Fibroblast of skin of left biceps (primary cell): Measurements from ENCODE around the gene PC.
"Not testable (repeated sequence)": the region's sequence is repeated elsewhere in the genome, so short reads cannot be mapped to it uniquely, and the experiment has no call there.

Source experiments
- DNase-seq, 2 experiments: peaks; one replicate each; pipeline ENCODE4 v3.0.0-alpha.2; 2013; ENCODE audit warnings: low read depth in 2 of 2

PC gene

DNA sequence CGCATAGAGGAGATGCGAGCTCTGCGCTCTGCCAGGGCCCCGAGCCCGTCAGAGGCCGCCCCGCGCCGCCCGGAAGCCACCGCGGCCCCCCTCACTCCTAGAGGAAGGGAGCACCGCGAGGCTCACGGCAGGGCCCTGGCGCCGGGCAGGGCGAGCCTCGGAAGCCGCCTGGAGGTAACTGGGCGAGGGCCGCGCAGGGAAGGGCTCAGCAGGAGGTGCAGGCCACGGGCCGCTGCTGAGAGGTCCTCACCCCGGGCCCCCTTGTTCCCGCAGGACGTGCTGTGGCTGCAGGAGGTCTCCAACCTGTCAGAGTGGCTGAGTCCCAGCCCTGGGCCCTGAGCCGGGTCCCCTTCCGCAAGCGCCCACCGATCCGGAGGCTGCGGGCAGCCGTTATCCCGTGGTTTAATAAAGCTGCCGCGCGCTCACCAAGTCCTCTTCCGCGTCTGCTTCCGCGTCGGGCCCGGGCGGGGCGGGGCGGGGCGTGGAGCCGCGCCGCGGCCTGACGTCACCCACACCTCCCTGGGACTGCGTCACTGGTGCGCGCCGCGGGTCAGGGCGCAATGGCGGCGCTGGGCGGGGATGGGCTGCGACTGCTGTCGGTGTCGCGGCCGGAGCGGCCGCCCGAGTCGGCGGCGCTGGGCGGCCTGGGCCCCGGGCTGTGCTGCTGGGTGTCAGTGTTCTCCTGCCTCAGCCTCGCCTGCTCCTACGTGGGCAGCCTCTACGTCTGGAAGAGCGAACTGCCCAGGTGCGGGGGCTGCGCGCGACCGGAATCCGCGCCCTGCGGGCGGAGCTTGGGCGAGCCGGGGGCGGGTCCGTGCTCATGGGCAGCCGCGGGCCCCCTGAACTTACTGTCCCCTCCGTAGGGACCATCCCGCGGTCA, 115.0 kb downstream of the PC start, which contains the start of gene RCE1:
TSS of gene RCE1 (plus strand) at position 546 of the 880 bp plus-strand sequence. CDS start at position 561, 15 bp downstream.
- DNase-seq: peak; percentile 65 to 70

DNA sequence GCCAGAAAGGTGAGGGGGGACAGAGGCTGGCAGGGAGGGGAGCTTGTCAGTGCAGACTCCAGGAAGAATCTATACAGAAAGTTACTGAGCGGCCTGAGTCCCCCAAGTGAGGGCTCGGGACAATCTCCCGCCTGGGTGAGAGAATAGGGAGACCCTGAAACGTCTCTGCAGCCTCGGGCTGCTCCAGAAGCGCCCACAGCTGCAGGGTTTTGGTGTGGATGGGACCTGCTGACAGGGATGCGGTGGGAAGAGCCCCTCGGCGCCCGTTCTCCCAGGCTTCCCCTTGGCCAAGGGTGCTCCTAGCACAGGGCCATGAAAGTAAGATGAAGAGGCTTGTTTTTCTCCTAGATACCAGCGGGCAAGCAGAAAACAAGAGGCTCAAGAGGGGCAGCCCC, 115.7 kb downstream of the PC start:
- DNase-seq: no peak

DNA sequence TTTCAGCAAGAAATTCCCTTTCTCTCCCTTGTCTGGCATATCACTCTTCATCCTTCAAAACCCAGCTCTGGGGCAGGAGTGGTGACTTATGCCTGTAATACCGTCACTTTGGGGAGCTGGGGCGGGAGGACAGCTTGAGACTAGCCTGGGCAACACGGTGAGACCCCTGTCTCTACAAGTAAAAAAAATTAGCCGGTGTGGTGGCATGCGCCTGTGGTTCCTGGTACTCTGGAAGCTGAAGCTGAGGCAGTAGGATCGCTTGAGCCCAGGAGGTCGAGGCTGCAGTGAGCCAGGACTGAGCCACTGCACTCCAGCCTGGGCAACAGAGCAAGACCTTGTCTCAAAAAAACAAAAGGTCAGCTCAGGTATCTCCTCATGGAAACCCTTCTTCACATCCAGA, 116.3 kb downstream of the PC start:
- no peak for DNase-seq

DNA sequence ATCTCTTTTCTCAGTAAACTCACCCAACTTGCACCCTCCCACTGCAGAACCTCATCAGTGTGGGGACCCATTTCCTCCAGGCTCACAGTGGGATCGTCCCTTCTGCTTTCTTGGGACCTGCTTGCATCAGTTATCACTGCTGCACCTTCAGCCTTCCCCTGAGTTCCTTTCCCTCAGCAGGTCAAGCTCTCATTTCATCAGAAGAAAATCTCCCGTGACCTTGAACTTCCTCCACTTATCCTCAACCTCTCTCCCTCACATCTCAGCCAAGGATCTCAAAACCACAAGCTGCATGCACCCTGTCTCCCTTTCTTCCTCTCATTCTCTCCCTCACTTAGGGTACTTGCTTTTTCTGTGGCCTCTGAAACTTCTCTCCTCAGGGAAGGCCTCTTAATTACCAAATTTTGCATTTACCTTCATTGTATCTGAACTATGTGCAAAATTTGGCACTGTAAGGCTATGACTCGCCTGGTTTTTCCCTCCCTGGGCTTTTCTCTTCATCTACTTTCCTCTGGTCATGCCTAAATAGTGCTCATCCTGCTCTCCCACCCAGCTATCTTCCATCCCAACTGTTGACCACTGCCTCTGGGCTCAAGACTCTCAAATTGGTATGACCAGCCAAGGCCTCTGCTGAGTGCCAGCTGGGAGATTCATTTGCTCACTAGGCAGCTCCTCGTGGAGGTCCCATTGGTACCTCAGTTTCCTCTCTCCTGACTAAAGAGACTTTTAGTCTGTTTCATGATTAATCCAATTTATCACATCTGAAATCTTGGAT, 117.7 kb downstream of the PC start:
- DNase-seq: no peak

DNA sequence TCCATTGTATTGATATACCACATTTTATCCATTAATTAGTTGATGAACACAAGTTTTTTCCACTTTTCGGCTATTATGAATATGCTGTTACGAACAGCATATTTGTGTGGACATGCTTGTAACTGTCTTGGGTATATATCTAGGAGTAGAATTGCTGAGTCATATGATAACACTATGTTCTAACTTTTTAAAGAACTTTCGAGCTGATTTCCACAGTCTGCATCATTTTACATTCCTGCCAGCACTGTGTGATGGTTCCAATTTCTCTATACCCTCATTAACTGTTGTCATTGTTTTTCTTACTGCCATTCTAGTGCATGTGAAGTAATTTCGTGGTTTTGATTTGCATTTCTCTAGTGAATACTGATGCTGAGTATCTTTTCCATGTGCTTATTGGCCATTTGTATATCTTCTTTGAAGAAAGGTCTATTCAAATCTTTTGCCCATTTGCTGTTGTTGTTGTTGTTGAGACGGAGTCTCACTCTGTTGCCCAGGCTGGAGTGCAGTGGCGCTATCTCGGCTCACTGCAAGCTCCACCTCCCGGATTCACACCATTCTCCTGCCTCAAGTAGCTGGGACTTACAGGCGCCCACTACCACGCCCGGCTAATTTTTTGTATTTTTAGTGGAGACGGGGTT, 122.3 kb downstream of the PC start:
- peak; percentile 26 to 28 for DNase-seq

DNA sequence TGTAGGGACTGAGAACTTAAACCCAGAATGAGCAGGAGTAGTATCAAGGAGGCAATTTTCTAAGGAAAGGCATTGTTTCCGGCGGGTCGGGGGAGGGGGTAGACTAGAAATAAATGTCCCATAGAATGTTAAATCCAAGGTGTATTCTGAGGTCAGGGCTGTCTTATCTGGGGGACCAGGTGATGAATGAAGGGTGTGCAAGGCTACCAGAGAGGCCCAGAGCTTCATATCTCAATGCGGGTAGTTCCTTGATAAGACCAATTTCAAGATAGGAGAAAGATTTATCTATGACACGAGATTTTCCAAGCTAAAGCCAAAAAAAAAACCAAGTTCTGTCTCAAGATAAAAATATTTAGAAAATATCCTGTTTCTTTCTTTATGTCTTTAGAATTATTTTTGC, 123.2 kb downstream of the PC start:
- DNase-seq: no peak

DNA sequence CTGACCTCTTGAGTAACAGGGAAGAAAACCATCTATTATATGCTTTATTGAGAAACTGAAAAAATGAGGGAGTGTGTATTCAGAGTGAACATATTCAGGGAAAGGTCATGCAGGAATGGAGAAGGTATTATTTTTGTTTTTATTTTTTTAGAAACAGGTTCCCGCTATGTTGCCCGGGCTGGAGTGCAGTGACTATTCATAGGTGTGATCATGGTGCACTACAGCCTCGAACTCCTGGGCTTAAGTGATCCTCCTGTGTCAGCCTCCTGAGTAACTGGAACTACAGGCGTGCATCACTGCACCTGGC, 123.7 kb downstream of the PC start:
- no peak for DNase-seq

DNA sequence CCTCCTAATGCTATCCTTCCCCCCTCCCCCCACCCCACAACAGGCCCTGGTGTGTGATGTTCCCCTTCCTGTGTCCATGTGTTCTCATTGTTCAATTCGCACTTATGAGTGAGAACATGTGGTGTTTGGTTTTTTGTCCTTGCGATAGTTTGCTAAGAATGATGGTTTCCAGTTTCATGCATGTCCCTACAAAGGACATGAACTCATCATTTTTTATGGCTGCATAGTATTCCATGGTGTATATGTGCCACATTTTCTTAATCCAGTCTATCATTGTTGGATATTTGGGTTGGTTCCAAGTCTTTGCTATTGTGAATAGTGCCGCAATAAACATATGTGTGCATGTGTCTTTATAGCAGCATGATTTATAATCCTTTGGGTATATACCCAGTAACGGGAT, 133.6 kb downstream of the PC start:
- DNase-seq: not testable (repeated sequence)

DNA sequence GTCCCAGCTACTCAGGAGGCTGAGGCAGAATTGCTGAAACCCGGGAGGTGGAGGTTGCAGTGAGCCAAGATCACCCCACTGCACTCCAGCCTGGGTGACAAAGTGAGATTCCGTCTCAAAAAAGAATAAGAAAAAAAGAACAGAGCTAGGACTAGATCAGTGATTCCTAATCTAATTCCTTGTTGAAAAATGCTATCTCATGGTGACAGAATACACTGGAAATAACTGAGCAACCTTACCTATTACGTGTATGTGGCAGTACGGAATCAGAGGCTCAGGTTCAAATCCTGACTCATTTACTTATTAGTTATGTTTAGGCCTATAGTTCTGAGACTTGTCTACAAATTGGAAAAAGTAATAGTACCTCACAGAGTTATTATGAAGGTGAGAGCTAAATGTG, 134.5 kb downstream of the PC start:
- DNase-seq: no peak

DNA sequence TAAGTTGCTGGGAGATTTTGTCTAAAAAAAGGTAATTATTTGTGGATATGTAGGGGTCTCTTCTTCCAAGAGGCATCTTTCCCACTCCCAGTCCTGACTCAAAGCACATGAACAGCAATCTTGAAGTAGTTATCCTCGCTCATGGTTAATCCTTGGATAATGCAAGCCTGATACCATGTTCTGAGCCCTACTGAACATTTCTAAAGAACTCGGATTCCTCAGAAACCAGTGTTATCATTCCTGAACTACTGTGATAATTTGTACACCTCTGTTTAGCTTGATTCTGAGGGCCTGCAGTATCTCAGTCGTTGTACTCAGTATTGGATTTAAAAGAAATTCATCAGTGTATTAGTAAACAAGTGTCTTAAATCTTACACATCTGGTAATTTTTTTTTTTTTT, 137.3 kb downstream of the PC start:
- no peak for DNase-seq

DNA sequence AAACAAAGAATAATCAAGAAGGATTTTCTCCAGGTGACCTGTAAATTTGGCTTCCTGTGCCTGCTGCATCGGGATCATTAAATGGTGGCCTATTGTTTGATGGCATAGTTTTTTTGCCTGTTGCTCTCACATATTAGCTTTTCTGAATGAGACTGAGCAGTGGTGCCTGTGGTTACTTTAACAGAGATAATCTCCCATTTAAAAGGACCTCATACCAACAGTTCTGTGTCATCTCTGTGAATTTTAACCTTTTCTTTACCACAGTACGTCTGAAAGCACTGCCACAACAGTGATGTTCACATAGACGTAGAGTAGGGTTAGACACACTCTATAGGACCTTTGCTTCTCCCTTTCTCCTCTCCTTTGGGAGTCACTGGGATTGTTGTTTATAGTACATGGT, 137.8 kb downstream of the PC start:
- DNase-seq: no peak

DNA sequence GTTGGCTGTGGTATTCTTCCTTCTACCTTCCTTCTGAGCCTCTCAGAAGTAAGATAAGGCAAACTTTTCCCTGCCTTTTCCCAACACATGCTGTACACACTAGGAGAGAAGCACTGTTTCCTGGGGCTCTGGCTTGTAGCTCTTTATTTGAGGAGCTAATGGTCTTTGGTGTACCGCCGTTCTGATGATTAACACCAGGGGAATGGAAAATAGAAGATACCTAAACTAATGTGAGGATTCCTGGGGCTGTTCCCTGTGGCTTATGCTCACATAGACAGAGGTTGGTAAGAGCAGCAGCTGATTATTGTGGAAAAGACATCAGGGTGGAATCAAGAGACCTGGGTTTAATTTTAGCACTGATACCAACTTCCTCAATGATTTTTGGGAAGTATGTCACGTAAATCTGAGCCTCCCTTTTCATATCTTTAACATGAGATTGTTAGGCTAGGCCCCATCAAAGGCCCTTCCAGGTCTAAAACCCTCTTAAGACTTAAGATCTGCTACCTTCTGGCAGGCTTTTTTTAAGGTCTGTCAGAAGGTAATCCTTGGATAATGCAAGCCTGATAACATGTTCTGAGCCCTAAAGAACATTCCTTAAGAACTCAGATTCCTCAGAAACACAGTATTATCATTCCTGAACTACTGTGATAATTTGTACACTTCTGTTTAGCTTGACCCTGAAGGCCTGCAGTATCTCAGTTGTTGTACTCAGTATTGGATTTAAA, 139.8 kb downstream of the PC start:
- no peak for DNase-seq

DNA sequence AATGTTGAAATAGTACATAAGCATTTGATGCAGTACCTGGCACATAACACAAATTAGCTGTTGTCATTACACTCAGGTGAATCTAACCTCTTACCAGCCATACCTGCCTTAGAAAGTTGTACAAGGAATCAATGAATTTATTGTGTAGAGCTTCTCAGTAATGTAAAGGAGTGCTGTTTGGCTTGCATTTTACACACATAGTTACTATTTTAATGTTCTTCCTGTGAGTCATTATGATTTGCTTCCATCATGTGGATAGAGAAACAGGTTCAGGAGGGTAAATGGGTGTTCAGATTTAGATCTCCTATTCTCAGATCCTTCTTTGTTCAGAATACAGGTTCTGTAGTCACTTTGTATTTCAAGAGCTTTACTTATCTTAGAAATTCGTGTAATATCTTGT, 142.5 kb downstream of the PC start:
- no peak for DNase-seq

DNA sequence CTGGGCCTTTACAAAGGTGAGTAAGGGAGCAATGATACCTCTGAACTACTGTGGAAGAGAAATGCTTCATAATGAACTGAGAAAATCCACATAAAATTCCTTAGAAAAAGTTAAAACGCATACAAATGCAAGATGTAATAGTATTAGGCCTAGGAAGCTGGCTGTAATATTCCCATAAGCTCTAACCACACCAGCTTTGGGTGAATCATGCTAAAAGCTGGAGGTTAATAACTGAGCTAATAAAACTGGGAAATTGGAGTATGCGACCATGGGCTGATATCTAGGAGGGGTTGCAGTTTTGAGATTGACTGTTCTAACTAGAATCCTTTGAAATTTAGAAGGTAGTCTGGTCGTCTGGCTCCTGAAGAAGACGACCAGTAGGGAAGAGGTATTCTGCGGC, 143.5 kb downstream of the PC start:
- no peak for DNase-seq

DNA sequence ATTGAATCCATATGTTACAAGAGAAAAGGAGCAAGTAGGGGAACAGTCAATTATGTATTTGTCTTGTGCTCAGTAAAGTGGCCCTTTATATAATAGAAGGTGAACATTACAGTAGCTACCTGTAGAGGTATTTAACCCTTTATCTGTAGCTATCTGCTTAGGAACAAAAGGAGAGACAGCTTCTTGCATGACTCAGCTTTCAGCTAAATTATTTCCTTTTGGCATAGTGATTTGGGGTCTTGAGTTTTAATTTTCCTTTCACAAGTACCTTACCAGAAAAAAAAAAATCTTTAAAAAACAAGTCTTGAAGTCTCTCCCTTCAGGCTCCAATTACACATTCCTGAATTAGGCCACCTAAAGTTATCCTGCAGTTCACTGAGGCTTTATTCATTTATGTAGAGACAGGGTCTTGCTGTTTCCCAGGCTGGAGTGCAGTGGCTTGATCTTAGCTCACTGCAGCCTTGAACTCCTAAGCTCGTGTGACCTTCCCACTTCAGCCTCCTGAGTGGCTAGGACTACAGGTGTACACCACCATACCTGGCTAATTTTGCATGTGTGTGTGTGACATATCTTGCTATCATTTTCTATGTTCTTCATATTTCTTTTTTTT, 147.5 kb downstream of the PC start:
- DNase-seq: no peak

DNA sequence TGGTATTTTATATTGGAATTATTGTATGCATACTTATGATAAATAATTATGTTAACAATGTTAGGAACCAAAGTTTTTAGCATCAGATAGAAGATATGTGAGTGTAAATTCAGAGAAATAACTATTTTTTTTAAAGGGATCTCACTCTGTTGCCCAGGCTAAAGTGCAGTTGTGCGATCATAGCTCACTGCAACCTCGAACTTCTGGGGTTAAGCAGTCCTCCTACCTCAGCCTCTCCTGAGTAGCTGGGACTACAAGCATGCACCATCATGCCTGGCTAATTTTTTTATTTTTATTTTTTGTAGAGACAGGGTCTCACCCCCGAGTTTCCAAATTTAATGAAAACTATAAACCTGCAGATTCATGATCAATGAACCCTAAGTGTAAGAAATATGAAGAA, 148.6 kb downstream of the PC start:
- DNase-seq: no peak

DNA sequence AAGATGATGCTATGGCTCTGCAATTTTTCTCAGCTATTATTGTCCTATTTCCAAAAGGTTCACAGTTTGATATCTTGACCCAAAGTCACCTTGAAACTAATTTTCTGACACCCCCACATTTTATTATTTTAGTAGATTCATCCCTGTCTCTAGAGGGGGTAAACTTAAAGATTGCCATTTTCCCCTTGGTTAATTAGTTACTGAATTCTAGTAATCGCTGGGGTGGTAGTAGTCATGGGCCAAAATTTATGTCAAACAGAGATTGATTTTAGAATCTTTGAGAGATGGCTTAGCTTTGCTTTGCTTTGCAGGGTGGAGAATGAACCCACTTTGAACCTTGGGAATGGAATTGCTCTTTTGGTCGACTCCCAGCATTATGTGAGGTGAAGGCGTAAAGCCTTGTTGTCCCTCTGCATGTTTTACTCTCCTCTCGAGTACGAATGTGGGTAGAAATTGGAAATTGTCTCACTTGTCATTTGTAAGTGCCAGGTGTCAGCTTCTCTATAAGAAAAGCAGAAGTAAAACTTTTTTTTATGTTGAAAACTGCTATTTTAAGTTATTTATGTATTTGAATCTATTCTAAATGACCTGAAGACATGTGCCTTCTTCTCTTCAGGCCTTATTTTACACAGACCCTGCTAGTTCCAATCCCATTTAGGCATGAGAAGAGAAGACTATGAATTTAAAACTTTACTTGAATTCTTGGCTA, 157.3 kb downstream of the PC start:
- no peak for DNase-seq

DNA sequence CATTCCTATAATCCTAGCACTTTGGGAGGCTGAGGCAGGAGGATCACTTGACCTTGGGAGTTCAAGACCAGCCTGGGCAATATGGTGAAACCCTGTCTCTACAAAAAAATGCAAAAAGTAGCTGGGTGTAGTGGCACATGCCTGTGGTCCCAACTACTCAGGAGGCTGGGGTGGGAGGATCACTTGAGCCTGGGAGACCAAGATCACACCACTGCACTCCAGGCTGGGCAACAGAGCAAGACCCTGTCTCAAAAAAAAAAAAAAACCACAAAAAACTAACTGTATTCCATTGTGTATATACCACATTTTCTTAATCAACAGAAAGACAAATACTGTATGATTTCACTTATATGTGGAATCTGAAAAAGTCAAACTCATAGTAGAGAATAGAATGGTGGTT, 158.4 kb downstream of the PC start:
- DNase-seq: not testable (repeated sequence)
